ENCODE data around the gene EWSR1.
"Not testable (repeated sequence)": the region's sequence is repeated elsewhere in the genome, so short reads cannot be mapped to it uniquely, and the experiment has no call there.

EWSR1 gene

DNA sequence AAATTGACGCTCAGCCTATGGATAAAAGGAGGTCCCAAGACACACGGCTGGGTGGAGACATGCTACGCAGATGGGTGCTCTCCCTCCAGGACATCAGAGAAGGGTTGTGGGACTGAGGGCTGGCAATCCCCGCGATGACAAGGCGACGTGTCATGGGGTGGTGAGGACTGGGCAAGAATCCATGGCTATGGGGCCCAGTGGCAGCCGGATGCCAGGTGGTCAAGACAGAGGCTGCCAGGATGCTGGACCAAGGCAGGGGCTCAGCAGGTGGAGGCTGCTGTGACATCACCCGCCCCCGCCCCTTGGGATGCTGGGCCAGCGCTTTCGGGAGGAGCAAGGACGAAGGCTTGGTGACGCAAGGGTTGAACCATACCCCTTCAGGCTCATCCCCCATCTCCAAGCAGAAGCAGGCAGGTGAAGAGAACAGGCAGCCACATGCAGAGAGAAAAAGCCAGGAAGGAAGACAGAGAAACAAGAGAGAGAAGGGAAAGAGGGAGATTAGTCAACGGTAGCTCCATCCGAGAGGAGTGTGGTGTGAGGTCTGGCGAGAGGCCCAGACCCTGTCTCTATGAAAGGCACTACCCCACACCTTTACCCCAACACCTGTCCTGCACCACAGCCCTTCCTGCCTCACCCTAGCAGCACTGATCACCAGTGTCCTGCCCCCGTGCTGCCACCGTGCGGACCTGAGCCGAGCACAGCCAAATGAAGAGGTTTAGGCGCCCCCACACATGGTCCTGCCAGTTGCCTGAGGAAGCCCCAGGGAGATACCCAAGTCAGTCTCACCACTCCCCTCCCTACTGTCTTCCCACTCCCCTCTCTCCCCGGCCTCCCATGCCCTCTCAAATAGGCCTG lies 71.5 kb downstream of the EWSR1 start:
- DNase-seq (ENCODE audit: low read depth), result no peak

DNA sequence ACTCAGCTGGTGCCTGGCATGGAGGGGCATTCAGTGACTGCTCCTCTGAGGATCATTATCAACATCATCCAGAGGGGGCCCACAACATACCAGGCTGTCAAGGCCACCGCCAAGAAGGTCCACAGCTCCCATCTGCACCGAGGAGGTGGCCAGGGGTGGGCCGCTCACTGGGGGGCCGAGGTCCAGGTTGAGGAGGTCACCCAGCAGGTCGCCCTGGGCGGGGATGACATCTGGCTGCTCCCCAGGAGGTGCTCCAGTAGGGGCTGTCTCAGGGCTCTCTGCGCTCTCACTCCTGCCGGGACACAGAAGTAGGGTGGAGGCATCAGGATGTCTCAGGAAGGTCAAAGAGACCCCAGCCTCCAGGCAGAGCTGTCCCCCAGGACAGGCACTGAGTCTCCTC lies 72.5 kb downstream of the EWSR1 start:
- no peak for DNase-seq (ENCODE audit: low read depth)

- no peak for DNase-seq (ENCODE audit: low read depth)
Observed at GRCh38 chr22:29341056-29341848, 73.2 kb downstream of the EWSR1 start.

GRCh38 chr22:29341849-29342127 lies 73.7 kb downstream of the EWSR1 start:
- no peak for DNase-seq (ENCODE audit: low read depth)

DNA sequence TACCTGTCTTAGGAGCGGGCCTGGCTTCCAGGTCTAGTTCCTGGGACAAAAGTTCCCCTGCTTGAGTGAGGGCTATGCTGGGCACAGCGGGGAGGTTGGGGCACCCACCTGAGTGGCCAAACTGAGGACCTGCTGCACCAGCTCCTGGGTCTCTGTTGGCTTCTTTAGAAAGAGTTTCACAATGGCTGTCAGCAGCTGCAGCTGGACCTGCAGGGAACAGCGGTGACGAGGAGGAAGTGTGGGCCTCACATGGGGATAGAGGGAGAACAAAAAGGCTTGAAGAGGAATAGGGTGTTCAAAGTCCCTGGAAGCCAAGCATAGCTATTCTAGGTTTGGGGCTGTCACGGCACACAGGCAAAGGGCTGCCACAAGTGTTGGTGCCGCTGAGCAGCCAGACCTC lies 74.1 kb downstream of the EWSR1 start:
- DNase-seq (ENCODE audit: low read depth), result no peak

DNA sequence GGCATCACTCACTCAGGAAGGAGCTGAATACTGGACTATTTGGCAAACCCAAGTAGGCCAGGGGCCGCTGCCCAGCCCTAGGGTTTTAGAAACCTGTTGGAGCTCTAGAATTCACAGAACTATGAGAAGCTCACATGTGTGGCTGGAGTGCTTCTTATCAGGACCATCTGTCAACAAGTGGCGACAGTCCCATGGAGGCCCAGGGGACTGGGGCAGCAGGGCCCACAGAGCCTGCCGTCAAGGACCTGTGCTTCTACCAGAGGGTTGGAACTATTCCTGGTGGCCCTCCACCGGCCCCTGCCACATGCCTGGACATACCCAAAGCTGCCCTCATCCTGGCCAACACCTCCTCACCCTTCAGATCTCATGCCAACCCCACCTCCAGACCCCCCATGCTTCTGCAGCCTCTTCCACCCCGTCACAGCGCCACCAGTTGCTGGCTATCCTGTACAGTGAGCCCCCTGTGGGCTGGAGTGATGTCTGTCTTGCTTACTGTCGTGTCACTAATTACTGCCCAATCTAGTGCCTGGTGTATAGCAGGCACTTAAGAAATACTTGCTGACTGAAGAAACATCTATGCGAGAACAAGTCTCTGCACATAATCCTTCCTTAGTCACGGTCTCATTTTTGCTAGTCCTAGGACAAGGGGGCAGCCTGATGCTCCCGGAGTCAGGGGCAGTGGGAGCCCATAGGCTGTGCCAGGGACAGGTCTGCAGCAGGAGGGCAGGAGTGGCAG lies 74.7 kb downstream of the EWSR1 start:
- no peak for DNase-seq (ENCODE audit: low read depth)

GRCh38 chr22:29343313-29343805 lies 75.3 kb downstream of the EWSR1 start:
- peak; percentile 77 for DNase-seq (ENCODE audit: low read depth)

DNA sequence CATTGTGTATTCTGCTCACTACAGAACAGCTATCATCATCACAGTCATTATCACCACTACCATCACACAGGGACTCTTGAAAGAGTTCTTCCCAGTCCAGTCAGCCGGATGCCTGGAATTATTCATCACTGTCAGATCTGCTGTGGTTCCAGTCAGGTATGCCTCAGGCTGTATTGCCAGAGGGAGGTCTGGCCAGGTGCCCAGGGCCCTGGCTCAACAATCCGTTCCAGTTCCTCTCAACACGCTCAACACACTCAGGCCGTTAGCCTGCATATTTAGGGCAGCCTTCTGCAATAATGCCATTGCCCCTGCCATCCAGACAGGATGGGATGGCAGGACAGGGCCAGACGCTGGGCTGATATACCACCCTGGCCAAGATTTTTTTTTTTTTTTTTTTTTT lies 76.1 kb downstream of the EWSR1 start:
- peak; percentile 98 for DNase-seq (ENCODE audit: low read depth)

- not testable (repeated sequence) for DNase-seq (ENCODE audit: low read depth)
Observed at GRCh38 chr22:29344889-29345288, 76.8 kb downstream of the EWSR1 start.

GRCh38 chr22:29345932-29346331 lies 77.9 kb downstream of the EWSR1 start:
- peak; percentile 68 for DNase-seq (ENCODE audit: low read depth)

- no peak for DNase-seq (ENCODE audit: low read depth)
Observed at GRCh38 chr22:29346659-29347058, 78.6 kb downstream of the EWSR1 start.

- DNase-seq (ENCODE audit: low read depth), result no peak
Observed at GRCh38 chr22:29348041-29348440, 80.0 kb downstream of the EWSR1 start.

DNA sequence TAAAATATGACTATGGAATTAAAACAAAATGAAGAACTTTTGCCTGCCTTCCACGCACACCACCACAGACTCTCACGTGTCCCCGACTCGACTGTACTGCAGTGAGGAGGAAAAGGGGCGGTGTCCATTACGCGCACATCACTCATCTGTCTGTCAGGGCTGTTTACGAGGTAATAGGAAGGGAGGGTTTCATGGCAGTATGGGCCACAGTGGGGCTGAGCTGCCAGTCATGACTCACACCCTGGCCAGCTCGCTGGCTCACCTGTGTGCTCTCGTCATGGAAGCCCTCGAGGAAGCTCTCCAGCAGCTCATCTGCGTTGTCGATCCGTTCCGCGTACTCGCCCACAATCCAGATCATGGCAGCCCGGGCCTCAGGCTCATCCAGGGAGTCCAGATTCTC lies 80.9 kb downstream of the EWSR1 start:
- DNase-seq (ENCODE audit: low read depth), result no peak

Data from iris pigment epithelial cell (primary cell).